ENCODE measurements around the gene AEBP1.

Gene AEBP1

GRCh38 chr7:44099669-44100068, 4.5 kb upstream of the AEBP1 start:
- H3K9me3 Mint-ChIP-seq, result no peaks in the 10 kb centered on the region
- H3K27ac Mint-ChIP-seq, result peak overlapping the region; percentile 95 to 97 (median 97)
- H3K4me1 Mint-ChIP-seq, result peaks cover 41% of the 10 kb centered on the region
- H3K36me3 Mint-ChIP-seq (ENCODE audit: low read depth), result no peaks in the 10 kb centered on the region
- H3K4me3 Mint-ChIP-seq, result no peak overlapping the region
- peaks cover 10% of the 10 kb centered on the region for H3K27me3 Mint-ChIP-seq (ENCODE audit: low read depth)
- no peak for TF ChIP-seq CTCF (IDR thresholded peaks at IDR 0.05; ENCODE audit: unreplicated experiment in 3 of 3)

- no peaks in the 10 kb centered on the region for H3K9me3 Mint-ChIP-seq
- no peak for TF ChIP-seq CTCF (IDR thresholded peaks at IDR 0.05; ENCODE audit: unreplicated experiment in 3 of 3)
- peak overlapping the region; percentile 95 to 97 (median 97) for H3K27ac Mint-ChIP-seq
- H3K36me3 Mint-ChIP-seq (ENCODE audit: low read depth), result no peaks in the 10 kb centered on the region
- H3K4me3 Mint-ChIP-seq, result peak overlapping the region; percentile 42 to 77 (median 46)
- peaks cover 10% of the 10 kb centered on the region for H3K27me3 Mint-ChIP-seq (ENCODE audit: low read depth)
- H3K4me1 Mint-ChIP-seq, result peaks cover 41% of the 10 kb centered on the region
These were observed 3.5 kb upstream of the AEBP1 start for GRCh38 chr7:44100458-44101302.

GRCh38 chr7:44101303-44101965, 2.7 kb upstream of the AEBP1 start:
- H3K4me1 Mint-ChIP-seq, result peaks cover 46% of the 10 kb centered on the region
- peak overlapping the region in 2 of 3 experiments; percentile 41 to 77 for H3K4me3 Mint-ChIP-seq
- H3K9me3 Mint-ChIP-seq, result no peaks in the 10 kb centered on the region
- peak overlapping the region; percentile 95 to 97 (median 97) for H3K27ac Mint-ChIP-seq
- no peaks in the 10 kb centered on the region for H3K36me3 Mint-ChIP-seq (ENCODE audit: low read depth)
- peaks cover 10% of the 10 kb centered on the region for H3K27me3 Mint-ChIP-seq (ENCODE audit: low read depth)
- TF ChIP-seq CTCF (IDR thresholded peaks at IDR 0.05; ENCODE audit: unreplicated experiment in 3 of 3), result no peak

GRCh38 chr7:44101966-44102845, 1.9 kb upstream of the AEBP1 start:
- peaks cover 44% of the 10 kb centered on the region for H3K4me1 Mint-ChIP-seq
- no peaks in the 10 kb centered on the region for H3K36me3 Mint-ChIP-seq (ENCODE audit: low read depth)
- no peak for TF ChIP-seq CTCF (IDR thresholded peaks at IDR 0.05; ENCODE audit: unreplicated experiment in 3 of 3)
- no peaks in the 10 kb centered on the region for H3K9me3 Mint-ChIP-seq
- peak overlapping the region; percentile 75 to 87 (median 79) for H3K4me3 Mint-ChIP-seq
- peak overlapping the region; percentile 62 to 82 (median 79) for H3K27ac Mint-ChIP-seq
- H3K27me3 Mint-ChIP-seq (ENCODE audit: low read depth), result peaks cover 9% of the 10 kb centered on the region

- no peak for TF ChIP-seq CTCF (IDR thresholded peaks at IDR 0.05; ENCODE audit: unreplicated experiment in 3 of 3)
- no peaks in the 10 kb centered on the region for H3K9me3 Mint-ChIP-seq
- H3K4me3 Mint-ChIP-seq, result peak overlapping the region; percentile 79 to 87 (median 81)
- peaks cover 5% of the 10 kb centered on the region for H3K27me3 Mint-ChIP-seq (ENCODE audit: low read depth)
- peaks cover 42% of the 10 kb centered on the region for H3K4me1 Mint-ChIP-seq
- peak overlapping the region; percentile 62 to 82 (median 79) for H3K27ac Mint-ChIP-seq
- H3K36me3 Mint-ChIP-seq (ENCODE audit: low read depth), result no peaks in the 10 kb centered on the region
These were observed 1.1 kb upstream of the AEBP1 start for GRCh38 chr7:44102846-44103565.
